Hepatocyte (in vitro differentiated cells): ENCODE results near the gene DMC1. TPM values are rescaled to one million over a fixed set of nuclear protein-coding genes. Genes with fewer than 3 reads are reported as not detected.

Experiments
- DNase-seq: peaks from one replicate; pipeline ENCODE4 v3.0.0-alpha.2; 2016; ENCODE audit warnings: low spot score
- H2AFZ ChIP-seq: fragments of 200-600 bp; sonication (generic); 2 replicates; pipeline ENCODE4 v1.6.0; 2016; ENCODE audit warnings: antibody characterized with exemption, mild to moderate bottlenecking
- H3K27ac ChIP-seq: fragments of 200-600 bp; sonication (generic); 2 replicates; pipeline ENCODE4 v1.5.1; 2016; ENCODE audit warnings: mild to moderate bottlenecking
- H3K27me3 ChIP-seq: fragments of 200-600 bp; sonication (generic); 2 replicates; pipeline ENCODE4 v1.6.1; 2016
- H3K36me3 ChIP-seq: fragments of 200-600 bp; sonication (generic); replicated peaks from 2 replicates; pipeline ENCODE4 v1.5.1; 2016; ENCODE audit warnings: low read depth; ENCODE audit not compliant: insufficient read depth
- H3K4me1 ChIP-seq: fragments of 200-600 bp; sonication (generic); 2 replicates; pipeline ENCODE4 v1.5.1; 2016; ENCODE audit warnings: mild to moderate bottlenecking, moderate library complexity; ENCODE audit not compliant: insufficient read depth
- H3K4me2 ChIP-seq: fragments of 200-600 bp; sonication (generic); 2 replicates; pipeline ENCODE4 v1.6.0; 2016
- H3K4me3 ChIP-seq: fragments of 200-600 bp; sonication (generic); 2 replicates; pipeline ENCODE4 v1.5.1; 2016; ENCODE audit warnings: mild to moderate bottlenecking
- H3K79me2 ChIP-seq: fragments of 200-600 bp; sonication (generic); 2 replicates; pipeline ENCODE4 v1.6.0; 2017; ENCODE audit warnings: mild to moderate bottlenecking
- H3K9me2 ChIP-seq: fragments of 200-600 bp; sonication (generic); replicated peaks from 2 replicates; pipeline ENCODE4 v1.6.0; 2017; ENCODE audit warnings: mild to moderate bottlenecking; ENCODE audit not compliant: insufficient read depth
- H3K9me3 ChIP-seq: fragments of 200-600 bp; sonication (generic); 2 replicates; pipeline ENCODE4 v1.5.1; 2016; ENCODE audit warnings: low read depth, mild to moderate bottlenecking
- H4K20me1 ChIP-seq: fragments of 200-600 bp; sonication (generic); 2 replicates; pipeline ENCODE4 v1.6.0; 2016; ENCODE audit warnings: mild to moderate bottlenecking; ENCODE audit not compliant: insufficient read depth, poor library complexity, severe bottlenecking
- CTCF ChIP-seq: fragments of 200-600 bp; sonication (generic); IDR thresholded peaks from 2 replicates; pipeline ENCODE4 v1.5.1; 2016; ENCODE audit warnings: antibody characterized with exemption, mild to moderate bottlenecking; ENCODE audit not compliant: poor library complexity
- EZH2 ChIP-seq: fragments of 200-600 bp; sonication (generic); IDR thresholded peaks from 2 replicates; pipeline ENCODE4 v1.6.1; 2016; ENCODE audit warnings: antibody characterized with exemption, mild to moderate bottlenecking, borderline replicate concordance
- EZH2phosphoT487 ChIP-seq: fragments of 200-600 bp; sonication (generic); IDR thresholded peaks from one replicate; pipeline ENCODE4 v1.6.1; 2018; ENCODE audit warnings: antibody characterized with exemption, mild to moderate bottlenecking, low read depth, moderate library complexity; ENCODE audit not compliant: unreplicated experiment, severe bottlenecking
- WGBS: methylation state at CpG from one replicate; pipeline ENCODE4 v1.1.6; 2016; ENCODE audit warnings: low lambda C conversion rate; ENCODE audit errors: missing lambda C conversion rate; 5-methylcytosine and 5-hydroxymethylcytosine counted together
- polyA plus RNA-seq: library from polyadenylated mRNA; unstranded; fragments of >200 nt; fragmentation: Nextera tagmentation; extraction: Ambion mirVana; gene quantifications from 2 replicates; pipeline ENCODE4 v1.2.1, GENCODE V29; 2016
- total RNA-seq: library from RNA; depleted of rRNA; stranded (reverse); fragments of >200 nt; gene quantifications from 2 replicates; pipeline ENCODE4 v1.2.3, GENCODE V29; 2014

The DMC1 gene
- total and polyA plus RNA-seq, 2 experiments from 2014 or later, result 0.74 to 0.80 TPM

GRCh38 chr22:38479096-38479837, 90.7 kb downstream of the DMC1 start:
- Histone ChIP-seq H3K9me3 (no peaks in the 10 kb centered on the region), H4K20me1 (no peaks in the 10 kb centered on the region), H3K27me3 (no peaks in the 10 kb centered on the region), H3K9me2 (no peaks in the 10 kb centered on the region), H3K4me2 (no peak overlapping the region), H2AFZ (no peak overlapping the region), H3K79me2 (no peaks in the 10 kb centered on the region), H3K27ac (peak overlapping the region; percentile 19), H3K4me3 (no peak overlapping the region), H3K4me1 (peaks cover 4% of the 10 kb centered on the region), H3K36me3 (peaks cover 3% of the 10 kb centered on the region)
- no peak for TF ChIP-seq EZH2
- TF ChIP-seq EZH2phosphoT487, result no peak
- no peak for TF ChIP-seq CTCF
- DNase-seq, result no peak
- WGBS, result 80% methylated on average over 7 of the region's 7 CpGs

- no peak overlapping the region for H3K4me2 ChIP-seq
- no peak for TF ChIP-seq EZH2phosphoT487
- TF ChIP-seq EZH2, result no peak
- TF ChIP-seq CTCF, result no peak
- no peaks in the 10 kb centered on the region for H3K36me3 ChIP-seq
- no peak overlapping the region for H3K4me3 ChIP-seq
- H3K27me3 ChIP-seq, result no peaks in the 10 kb centered on the region
- no peaks in the 10 kb centered on the region for H3K9me3 ChIP-seq
- peaks cover 4% of the 10 kb centered on the region for H3K4me1 ChIP-seq
- H3K9me2 ChIP-seq, result no peaks in the 10 kb centered on the region
- no peak overlapping the region for H2AFZ ChIP-seq
- no peak for DNase-seq
- no peaks in the 10 kb centered on the region for H3K79me2 ChIP-seq
- H4K20me1 ChIP-seq, result no peaks in the 10 kb centered on the region
- H3K27ac ChIP-seq, result peak overlapping the region; percentile 80
- WGBS, result 81% methylated on average over 1 of the region's 1 CpG
These were observed 92.4 kb downstream of the DMC1 start for GRCh38 chr22:38477585-38477984.

GRCh38 chr22:38474003-38474607, 95.9 kb downstream of the DMC1 start:
- H3K36me3 ChIP-seq, result no peaks in the 10 kb centered on the region
- no peaks in the 10 kb centered on the region for H3K9me3 ChIP-seq
- no peak overlapping the region for H3K4me3 ChIP-seq
- H3K4me2 ChIP-seq, result no peak overlapping the region
- H3K4me1 ChIP-seq, result peaks cover 9% of the 10 kb centered on the region
- DNase-seq, result no peak
- H3K27me3 ChIP-seq, result no peaks in the 10 kb centered on the region
- H3K79me2 ChIP-seq, result peaks cover 5% of the 10 kb centered on the region
- H2AFZ ChIP-seq, result no peak overlapping the region
- H4K20me1 ChIP-seq, result no peaks in the 10 kb centered on the region
- no peaks in the 10 kb centered on the region for H3K9me2 ChIP-seq
- TF ChIP-seq EZH2phosphoT487, result no peak
- no peak for TF ChIP-seq EZH2
- TF ChIP-seq CTCF, result no peak
- 62% methylated on average over 10 of the region's 10 CpGs for WGBS
- H3K27ac ChIP-seq, result no peak overlapping the region
